Measurements from ENCODE around the gene BBS12. TPM values are rescaled to one million over a fixed set of nuclear protein-coding genes. Genes with fewer than 3 reads are reported as not detected.

The BBS12 gene
- total and polyA plus RNA-seq, 9 of the 15 experiments (the other 6 are each of a cell fraction or from before 2014, with no cell fraction given) = 2.7 to 6.5 (median 3.3) TPM

- TF ChIP-seq RERE (CRISPR knock-in tag; IDR thresholded peaks at IDR 0.05; ENCODE audit: borderline replicate concordance) (no peak), ZNF444 (CRISPR knock-in tag; IDR thresholded peaks at IDR 0.05) (no peak), TCF3 (CRISPR knock-in tag; IDR thresholded peaks at IDR 0.05) (no peak), CXXC5 (CRISPR knock-in tag; IDR thresholded peaks at IDR 0.05) (no peak), MTA3 (IDR thresholded peaks at IDR 0.05; ENCODE audit: borderline replicate concordance) (no peak), HLTF (IDR thresholded peaks at IDR 0.05) (no peak), CBFA2T3 (IDR thresholded peaks at IDR 0.05) (no peak), ZFX (CRISPR knock-in tag; IDR thresholded peaks at IDR 0.05) (no peak), ZFPM2 (CRISPR knock-in tag; IDR thresholded peaks at IDR 0.05) (no peak), NFE2L1 (tag; IDR thresholded peaks at IDR 0.05; ENCODE audit: borderline replicate concordance, low read depth) (no peak), KDM4B (IDR thresholded peaks at IDR 0.05; ENCODE audit: borderline replicate concordance in 2 of 2, low read depth in 1 of 2) (no peak)
These were observed 14.0 kb downstream of the BBS12 start (continued) for GRCh38 chr4:122746485-122746965.

Measured in K562 (cell line).